ENCODE data around the gene SLC39A11. TPM values are rescaled to one million over a fixed set of nuclear protein-coding genes. Genes with fewer than 3 reads are reported as not detected.

Gene SLC39A11
- total RNA-seq, 2 donors from 2014 or later: 18.1 to 20.1 TPM

- H3K9me3 Mint-ChIP-seq: peaks cover 14% of the 10 kb centered on the region
- Histone ChIP-seq H3K36me3 (ENCODE audit: control insufficient read depth, insufficient read depth, low read length) (no peaks in the 10 kb centered on the region), H3K4me3 (ENCODE audit: low read length) (no peak overlapping the region), H3K27me3 (ENCODE audit: control insufficient read depth, insufficient read depth, low read length, poor library complexity, severe bottlenecking) (no peaks in the 10 kb centered on the region), H3K27ac (ENCODE audit: low read depth, low read length) (no peak overlapping the region), H3K9ac (ENCODE audit: extremely low read depth, low read length, poor library complexity, severe bottlenecking) (no peak overlapping the region), H3K4me1 (ENCODE audit: control insufficient read depth, insufficient read depth, low read length) (peaks cover 4% of the 10 kb centered on the region), H3K9me3 (ENCODE audit: control insufficient read depth, low read length) (peaks cover 25% of the 10 kb centered on the region)
- no peak for DNase-seq
- 85 to 87% methylated on average over 9 to 10 of the region's 10 CpGs for WGBS, 2 experiments (ENCODE audit: insufficient coverage in 1 of 2, insufficient read length in 1 of 2)
- H3K36me3 Mint-ChIP-seq (ENCODE audit: low read depth): no peaks in the 10 kb centered on the region
- TF ChIP-seq, protein P1, sequence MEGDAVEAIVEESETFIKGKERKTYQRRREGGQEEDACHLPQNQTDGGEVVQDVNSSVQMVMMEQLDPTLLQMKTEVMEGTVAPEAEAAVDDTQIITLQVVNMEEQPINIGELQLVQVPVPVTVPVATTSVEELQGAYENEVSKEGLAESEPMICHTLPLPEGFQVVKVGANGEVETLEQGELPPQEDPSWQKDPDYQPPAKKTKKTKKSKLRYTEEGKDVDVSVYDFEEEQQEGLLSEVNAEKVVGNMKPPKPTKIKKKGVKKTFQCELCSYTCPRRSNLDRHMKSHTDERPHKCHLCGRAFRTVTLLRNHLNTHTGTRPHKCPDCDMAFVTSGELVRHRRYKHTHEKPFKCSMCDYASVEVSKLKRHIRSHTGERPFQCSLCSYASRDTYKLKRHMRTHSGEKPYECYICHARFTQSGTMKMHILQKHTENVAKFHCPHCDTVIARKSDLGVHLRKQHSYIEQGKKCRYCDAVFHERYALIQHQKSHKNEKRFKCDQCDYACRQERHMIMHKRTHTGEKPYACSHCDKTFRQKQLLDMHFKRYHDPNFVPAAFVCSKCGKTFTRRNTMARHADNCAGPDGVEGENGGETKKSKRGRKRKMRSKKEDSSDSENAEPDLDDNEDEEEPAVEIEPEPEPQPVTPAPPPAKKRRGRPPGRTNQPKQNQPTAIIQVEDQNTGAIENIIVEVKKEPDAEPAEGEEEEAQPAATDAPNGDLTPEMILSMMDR (conservative IDR thresholded peaks at IDR 0.05): no peak
- peaks cover 22% of the 10 kb centered on the region for H3K4me1 Mint-ChIP-seq
- H3K27me3 Mint-ChIP-seq (ENCODE audit: insufficient read depth): peaks cover 4% of the 10 kb centered on the region
- no peak overlapping the region for H3K4me3 Mint-ChIP-seq
- H3K27ac Mint-ChIP-seq: no peak overlapping the region
Measured at GRCh38 chr17:72970797-72971196, 121.7 kb downstream of the SLC39A11 start.

DNA sequence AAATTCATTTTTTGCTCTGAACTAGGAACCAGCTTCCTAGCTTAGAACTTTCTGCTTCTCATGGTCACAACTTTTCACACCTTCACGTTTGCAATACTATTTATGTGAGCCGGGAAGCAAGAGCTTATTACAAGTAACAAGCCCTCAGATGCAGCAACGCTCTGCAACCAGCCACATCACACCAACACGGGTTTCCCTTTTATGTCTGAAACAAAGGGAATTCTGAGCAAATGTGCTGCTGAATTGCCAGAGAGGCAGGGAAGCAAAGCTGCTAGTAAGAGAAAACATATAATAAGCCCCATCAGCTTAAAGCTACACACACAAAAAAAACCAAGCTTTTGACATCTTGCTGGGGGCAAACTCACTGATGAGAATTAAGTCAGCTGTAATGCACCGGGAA is 122.2 kb downstream of the SLC39A11 start:
- Histone ChIP-seq H3K27ac (ENCODE audit: low read depth, low read length) (peak overlapping the region; percentile 66), H3K36me3 (ENCODE audit: control insufficient read depth, insufficient read depth, low read length) (no peaks in the 10 kb centered on the region), H3K4me3 (ENCODE audit: low read length) (no peak overlapping the region), H3K27me3 (ENCODE audit: control insufficient read depth, insufficient read depth, low read length, poor library complexity, severe bottlenecking) (no peaks in the 10 kb centered on the region), H3K9me3 (ENCODE audit: control insufficient read depth, low read length) (peaks cover 20% of the 10 kb centered on the region), H3K4me1 (ENCODE audit: control insufficient read depth, insufficient read depth, low read length) (peaks cover 4% of the 10 kb centered on the region), H3K9ac (ENCODE audit: extremely low read depth, low read length, poor library complexity, severe bottlenecking) (no peak overlapping the region)
- Mint-ChIP-seq H3K4me1 (peaks cover 22% of the 10 kb centered on the region), H3K36me3 (ENCODE audit: low read depth) (no peaks in the 10 kb centered on the region), H3K27me3 (ENCODE audit: insufficient read depth) (peaks cover 4% of the 10 kb centered on the region), H3K9me3 (peaks cover 9% of the 10 kb centered on the region), H3K4me3 (no peak overlapping the region), H3K27ac (no peak overlapping the region)
- peak; percentile 49 for DNase-seq
- WGBS, 2 experiments (ENCODE audit: insufficient coverage in 1 of 2, insufficient read length in 1 of 2): 50 to 62% methylated on average over 3 to 5 of the region's 5 CpGs
- TF ChIP-seq, protein P1 (conservative IDR thresholded peaks at IDR 0.05): no peak

DNA sequence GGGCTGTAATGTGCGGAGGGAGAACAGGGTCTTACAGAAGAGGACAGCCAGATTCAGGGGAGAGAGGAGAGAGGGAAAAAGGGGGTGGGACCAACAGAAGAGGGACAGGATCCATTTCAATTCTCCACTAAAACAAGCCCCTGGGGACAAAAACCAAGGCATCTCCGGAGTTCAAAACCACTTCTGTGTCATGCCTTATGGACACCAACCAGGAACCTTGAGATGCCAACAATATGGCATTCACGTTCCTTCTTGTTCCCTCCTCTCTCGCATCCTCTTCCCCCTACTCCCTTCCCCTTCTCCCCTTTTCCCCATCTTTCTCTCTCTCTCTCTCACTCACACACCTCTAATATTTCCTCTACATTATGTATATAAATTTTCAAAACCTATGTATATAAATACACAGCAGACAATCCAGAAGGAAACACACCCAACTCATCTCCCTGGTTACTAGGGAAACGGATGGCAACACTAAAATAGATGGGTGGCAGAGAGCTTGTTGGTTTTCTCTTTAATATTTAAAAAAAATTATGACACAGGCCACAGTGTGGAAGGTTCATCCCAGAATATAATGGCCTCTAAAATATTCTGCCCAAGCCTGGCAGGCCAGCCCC is 123.1 kb downstream of the SLC39A11 start:
- Histone ChIP-seq H3K4me3 (ENCODE audit: low read length) (no peak overlapping the region), H3K9me3 (ENCODE audit: control insufficient read depth, low read length) (peaks cover 12% of the 10 kb centered on the region), H3K9ac (ENCODE audit: extremely low read depth, low read length, poor library complexity, severe bottlenecking) (no peak overlapping the region), H3K27me3 (ENCODE audit: control insufficient read depth, insufficient read depth, low read length, poor library complexity, severe bottlenecking) (no peaks in the 10 kb centered on the region), H3K27ac (ENCODE audit: low read depth, low read length) (no peak overlapping the region), H3K36me3 (ENCODE audit: control insufficient read depth, insufficient read depth, low read length) (no peaks in the 10 kb centered on the region), H3K4me1 (ENCODE audit: control insufficient read depth, insufficient read depth, low read length) (peaks cover 4% of the 10 kb centered on the region)
- H3K9me3 Mint-ChIP-seq: peaks cover 9% of the 10 kb centered on the region
- WGBS, 2 experiments (ENCODE audit: insufficient coverage in 1 of 2, insufficient read length in 1 of 2): 96 to 100% methylated on average over 3 to 5 of the region's 5 CpGs
- no peak overlapping the region for H3K4me3 Mint-ChIP-seq
- TF ChIP-seq, protein P1 (conservative IDR thresholded peaks at IDR 0.05): no peak
- H3K4me1 Mint-ChIP-seq: peaks cover 22% of the 10 kb centered on the region
- H3K36me3 Mint-ChIP-seq (ENCODE audit: low read depth): no peaks in the 10 kb centered on the region
- peaks cover 4% of the 10 kb centered on the region for H3K27me3 Mint-ChIP-seq (ENCODE audit: insufficient read depth)
- H3K27ac Mint-ChIP-seq: no peak overlapping the region
- DNase-seq: no peak
